Neuronal stem cell (in vitro differentiated cells): ENCODE results near the gene METTL3.

Source experiments
- DNase-seq: peaks from one replicate; pipeline ENCODE4 v3.0.0-alpha.2; 2013; ENCODE audit warnings: low spot score
- H2AFZ ChIP-seq: one replicate; pipeline ENCODE4 v1.6.1; 2013; ENCODE audit warnings: mild to moderate bottlenecking, low read length, inconsistent platforms
- H2AK5ac ChIP-seq: 2 replicates; pipeline ENCODE4 v1.6.1; 2013; ENCODE audit warnings: low read depth, mild to moderate bottlenecking, inconsistent platforms, low read length, moderate library complexity, mixed read lengths
- H2BK120ac ChIP-seq: 2 replicates; pipeline ENCODE4 v1.6.1; 2013; ENCODE audit warnings: low read depth, mild to moderate bottlenecking, inconsistent platforms, low read length, moderate library complexity, mixed read lengths
- H2BK12ac ChIP-seq: one replicate; pipeline ENCODE4 v1.6.1; 2013; ENCODE audit warnings: low read length, inconsistent platforms
- H2BK15ac ChIP-seq: 2 replicates; pipeline ENCODE4 v1.6.1; 2013; ENCODE audit warnings: mild to moderate bottlenecking, low read length, inconsistent platforms, mixed read lengths
- H2BK5ac ChIP-seq: one replicate; pipeline ENCODE4 v1.6.1; 2013; ENCODE audit warnings: inconsistent platforms, mild to moderate bottlenecking, low read length, moderate library complexity
- H3K14ac ChIP-seq: one replicate; pipeline ENCODE4 v1.6.1; 2013; ENCODE audit warnings: low read length, inconsistent platforms
- H3K18ac ChIP-seq: 2 replicates; pipeline ENCODE4 v1.6.1; 2013; ENCODE audit warnings: low read length, inconsistent platforms
- H3K23ac ChIP-seq: 2 replicates; pipeline ENCODE4 v1.6.1; 2013; ENCODE audit warnings: low read depth, mild to moderate bottlenecking, mixed read lengths, low read length, inconsistent platforms; ENCODE audit not compliant: poor library complexity
- H3K27ac ChIP-seq: replicated peaks from 3 replicates; pipeline ENCODE4 v1.5.1; 2013; ENCODE audit warnings: low read length, inconsistent platforms
- H3K27me3 ChIP-seq, 3 experiments: 2 replicates each; pipeline ENCODE4 v1.6.1; 2013; ENCODE audit warnings: low read length in 3 of 3, mild to moderate bottlenecking in 2 of 3, inconsistent platforms in 1 of 3, low read depth in 1 of 3, mixed read lengths in 1 of 3, moderate library complexity in 1 of 3; ENCODE audit not compliant: control insufficient read depth in 3 of 3, insufficient read depth in 3 of 3
- H3K36me3 ChIP-seq, 2 donors: replicated peaks in 1 of 2; 2 replicates each; pipeline ENCODE4 v1.6.1; 2013; ENCODE audit warnings: low read length in 2 of 2; ENCODE audit not compliant: control insufficient read depth in 2 of 2, insufficient read depth in 2 of 2
- H3K4ac ChIP-seq: 2 replicates; pipeline ENCODE4 v1.6.1; 2013; ENCODE audit warnings: inconsistent platforms, mild to moderate bottlenecking, low read length, moderate library complexity
- H3K4me1 ChIP-seq, 2 donors: 1 replicate in 1 of 2; 2 replicates in 1 of 2; pipeline ENCODE4 v1.6.1; 2013; ENCODE audit warnings: low read length in 2 of 2, low read depth in 1 of 2; ENCODE audit not compliant: control insufficient read depth in 2 of 2, insufficient read depth in 1 of 2
- H3K4me2 ChIP-seq: one replicate; pipeline ENCODE4 v1.6.1; 2013; ENCODE audit warnings: mild to moderate bottlenecking, low read length, inconsistent platforms; ENCODE audit not compliant: insufficient read depth, poor library complexity, severe bottlenecking
- H3K4me3 ChIP-seq, 2 donors: 2 replicates each; pipeline ENCODE4 v1.5.1; 2013; ENCODE audit warnings: low read length in 2 of 2, mild to moderate bottlenecking in 2 of 2, inconsistent platforms in 1 of 2, moderate library complexity in 1 of 2
- H3K79me1 ChIP-seq: one replicate; pipeline ENCODE4 v1.6.1; 2013; ENCODE audit warnings: low read depth, mild to moderate bottlenecking, inconsistent platforms, low read length, moderate library complexity
- H3K9ac ChIP-seq: one replicate; pipeline ENCODE4 v1.6.1; 2013; ENCODE audit warnings: mild to moderate bottlenecking, low read depth, low read length, inconsistent platforms; ENCODE audit not compliant: poor library complexity
- H3K9me3 ChIP-seq, 2 donors: replicated peaks in 1 of 2; 2 replicates each; pipeline versions ENCODE3 to v1.6.1; 2013; ENCODE audit warnings: low read length in 2 of 2, mild to moderate bottlenecking in 2 of 2, inconsistent platforms in 1 of 2, low read depth in 1 of 2, mixed read lengths in 1 of 2, moderate library complexity in 1 of 2; ENCODE audit not compliant: control insufficient read depth in 2 of 2, insufficient read depth in 1 of 2
- H4K8ac ChIP-seq: one replicate; pipeline ENCODE4 v1.6.1; 2013; ENCODE audit warnings: low read depth, mild to moderate bottlenecking, inconsistent platforms, low read length, moderate library complexity
- H4K91ac ChIP-seq: one replicate; pipeline ENCODE4 v1.6.1; 2013; ENCODE audit warnings: low read length, low read depth, mild to moderate bottlenecking, inconsistent platforms; ENCODE audit not compliant: poor library complexity
- WGBS, 2 donors: extraction: QIAGEN DNeasy Blood & Tissue Kit; methylation state at CpG; one replicate each; pipeline ENCODE4 v1.1.7; 2013; ENCODE audit warnings: missing lambda C conversion rate in 2 of 2, mixed read lengths in 1 of 2; ENCODE audit not compliant: insufficient read length in 2 of 2, insufficient replicate concordance in 1 of 2; ENCODE audit errors: extremely low coverage in 2 of 2; 5-methylcytosine and 5-hydroxymethylcytosine counted together

Gene METTL3

DNA sequence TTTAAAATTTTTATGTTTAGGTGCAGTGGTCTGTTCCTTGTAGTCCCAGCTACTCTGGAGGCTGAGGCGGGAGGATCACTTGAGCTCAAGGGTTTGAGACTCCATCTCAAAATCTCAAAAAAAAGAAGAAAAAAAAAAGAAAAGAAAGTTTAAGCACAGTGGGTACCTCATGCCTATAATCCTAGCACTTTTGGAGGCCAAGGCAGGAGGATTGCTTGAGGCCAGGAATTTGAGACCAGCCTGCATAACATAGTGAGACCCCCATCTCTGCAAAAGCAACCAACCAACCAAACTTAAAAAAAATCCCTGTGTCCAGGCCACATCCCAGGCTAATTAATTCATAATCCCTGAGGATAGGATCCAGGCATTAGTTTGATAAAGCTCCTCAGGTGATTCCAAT is 18.4 kb upstream of the METTL3 start:
- Histone ChIP-seq H2AK5ac (no peak overlapping the region), H3K9me3 (no peaks in the 10 kb centered on the region), H3K4me3 (no peak overlapping the region), H3K23ac (no peak overlapping the region), H2BK15ac (no peak overlapping the region), H3K79me1 (no peaks in the 10 kb centered on the region), H2AFZ (no peak overlapping the region), H2BK12ac (no peak overlapping the region), H3K27ac (peak overlapping the region; percentile 80), H3K27me3 (no peaks in the 10 kb centered on the region), H3K14ac (no peak overlapping the region), H2BK5ac (no peak overlapping the region), H3K18ac (no peak overlapping the region), H3K36me3 (peaks cover 8 to 56% of the 10 kb centered on the region in 2 donors), H3K4me1 (peaks cover 22 to 39% of the 10 kb centered on the region in 2 donors), H4K8ac (no peak overlapping the region), H4K91ac (no peak overlapping the region), H2BK120ac (no peak overlapping the region), H3K4ac (no peak overlapping the region), H3K9ac (no peak overlapping the region), H3K4me2 (no peak overlapping the region)
- no peak for DNase-seq
- no CpG with 5 or more reads among the region's 1 CpG for WGBS, 2 donors

DNA sequence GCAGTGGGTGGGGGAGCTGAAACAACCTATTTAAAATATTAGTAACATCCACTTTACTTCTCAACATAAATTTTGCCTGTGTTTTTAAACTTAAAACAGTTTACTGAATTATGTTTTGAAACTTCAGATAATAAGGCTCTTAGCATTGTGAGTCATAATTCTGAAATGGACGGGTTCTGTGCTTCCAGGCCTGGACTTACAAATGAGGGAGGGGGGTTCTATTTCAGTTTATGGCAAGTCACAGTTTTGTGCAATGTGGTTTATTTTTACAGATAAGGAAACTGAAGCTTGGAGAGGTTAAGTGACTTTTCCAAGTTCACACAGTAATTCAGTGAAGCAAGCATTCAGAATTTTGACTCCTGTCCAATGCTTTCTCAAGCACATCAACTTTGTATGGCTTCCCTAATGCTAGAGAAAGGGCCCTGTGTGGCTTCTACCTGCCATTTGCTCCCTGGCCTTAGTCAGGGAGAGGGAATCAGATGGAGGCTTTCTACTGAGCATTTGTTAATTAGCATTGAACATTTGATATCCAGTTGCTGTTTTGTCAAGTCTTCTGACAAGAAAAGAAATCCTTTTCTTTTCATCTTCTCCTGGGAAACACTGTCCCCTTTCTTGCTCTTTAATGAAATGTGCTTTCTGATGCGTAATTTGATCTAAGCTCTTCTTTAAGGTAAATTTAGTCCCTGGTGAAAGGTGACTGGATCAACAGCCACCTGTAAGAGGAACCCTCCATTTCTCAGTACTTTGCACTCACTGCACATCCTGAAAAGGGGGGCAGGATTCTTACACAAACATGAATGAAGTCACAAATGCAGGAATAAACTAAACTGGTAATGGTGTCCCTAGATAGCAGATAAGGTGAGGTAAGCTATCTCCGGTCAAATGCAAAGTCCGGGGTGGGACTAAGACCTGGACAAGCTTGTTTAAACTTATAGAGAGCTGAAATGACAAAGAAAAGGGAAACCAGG is 17.5 kb upstream of the METTL3 start:
- H3K27me3 ChIP-seq, result no peaks in the 10 kb centered on the region
- H3K79me1 ChIP-seq, result no peaks in the 10 kb centered on the region
- H2AK5ac ChIP-seq, result no peak overlapping the region
- WGBS, 2 donors, result no CpG with 5 or more reads among the region's 4 CpGs
- no peak overlapping the region for H4K91ac ChIP-seq
- no peak overlapping the region for H2BK5ac ChIP-seq
- no peak overlapping the region for H3K4me2 ChIP-seq
- no peak overlapping the region for H2BK12ac ChIP-seq
- H3K23ac ChIP-seq, result no peak overlapping the region
- no peak overlapping the region for H3K14ac ChIP-seq
- peak overlapping the region; percentile 80 for H3K27ac ChIP-seq
- peaks cover 17 to 64% of the 10 kb centered on the region in 2 donors for H3K36me3 ChIP-seq
- DNase-seq, result no peak
- H3K4ac ChIP-seq, result no peak overlapping the region
- H3K9ac ChIP-seq, result no peak overlapping the region
- no peak overlapping the region for H4K8ac ChIP-seq
- H2BK120ac ChIP-seq, result no peak overlapping the region
- H2BK15ac ChIP-seq, result no peak overlapping the region
- H2AFZ ChIP-seq, result no peak overlapping the region
- H3K18ac ChIP-seq, result no peak overlapping the region
- no peak overlapping the region for H3K4me3 ChIP-seq
- no peaks in the 10 kb centered on the region for H3K9me3 ChIP-seq
- H3K4me1 ChIP-seq, result peaks cover 30 to 37% of the 10 kb centered on the region in 2 donors

DNA sequence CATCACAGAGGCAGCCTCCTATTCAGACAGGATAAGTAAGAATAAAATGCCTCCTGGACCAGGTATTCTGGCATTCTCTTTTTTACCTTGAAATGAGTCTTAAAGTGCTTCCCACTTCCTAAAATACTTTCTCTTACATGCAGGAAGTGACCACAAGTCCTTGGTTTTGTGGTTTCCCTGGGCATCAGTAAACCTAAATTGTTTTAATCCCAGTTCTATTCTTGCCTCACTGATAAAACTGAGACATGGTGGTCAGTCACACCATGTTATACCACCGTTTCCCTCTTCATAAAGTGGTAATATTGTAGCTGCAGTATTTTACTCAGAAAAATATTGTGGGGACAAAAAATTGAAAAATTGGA is 16.2 kb upstream of the METTL3 start:
- Histone ChIP-seq H3K27ac (peak overlapping the region; percentile 97), H3K36me3 (peaks cover 30 to 72% of the 10 kb centered on the region in 2 donors), H3K9me3 (peaks cover 2 to 4% of the 10 kb centered on the region in 2 donors), H3K4me1 (peaks cover 29 to 43% of the 10 kb centered on the region in 2 donors), H4K8ac (no peak overlapping the region), H2AFZ (no peak overlapping the region), H2AK5ac (no peak overlapping the region), H3K4me3 (peak overlapping the region in 1 of 2 donors; percentile 88), H3K23ac (no peak overlapping the region), H2BK12ac (no peak overlapping the region), H4K91ac (no peak overlapping the region), H3K79me1 (peaks cover 6% of the 10 kb centered on the region), H3K14ac (no peak overlapping the region), H2BK5ac (no peak overlapping the region), H3K27me3 (no peaks in the 10 kb centered on the region), H2BK120ac (no peak overlapping the region), H3K4me2 (peak overlapping the region; percentile 54), H3K9ac (no peak overlapping the region), H3K4ac (no peak overlapping the region), H2BK15ac (no peak overlapping the region), H3K18ac (no peak overlapping the region)
- no CpG with 5 or more reads among the region's 1 CpG for WGBS, 2 donors
- DNase-seq, result no peak

DNA sequence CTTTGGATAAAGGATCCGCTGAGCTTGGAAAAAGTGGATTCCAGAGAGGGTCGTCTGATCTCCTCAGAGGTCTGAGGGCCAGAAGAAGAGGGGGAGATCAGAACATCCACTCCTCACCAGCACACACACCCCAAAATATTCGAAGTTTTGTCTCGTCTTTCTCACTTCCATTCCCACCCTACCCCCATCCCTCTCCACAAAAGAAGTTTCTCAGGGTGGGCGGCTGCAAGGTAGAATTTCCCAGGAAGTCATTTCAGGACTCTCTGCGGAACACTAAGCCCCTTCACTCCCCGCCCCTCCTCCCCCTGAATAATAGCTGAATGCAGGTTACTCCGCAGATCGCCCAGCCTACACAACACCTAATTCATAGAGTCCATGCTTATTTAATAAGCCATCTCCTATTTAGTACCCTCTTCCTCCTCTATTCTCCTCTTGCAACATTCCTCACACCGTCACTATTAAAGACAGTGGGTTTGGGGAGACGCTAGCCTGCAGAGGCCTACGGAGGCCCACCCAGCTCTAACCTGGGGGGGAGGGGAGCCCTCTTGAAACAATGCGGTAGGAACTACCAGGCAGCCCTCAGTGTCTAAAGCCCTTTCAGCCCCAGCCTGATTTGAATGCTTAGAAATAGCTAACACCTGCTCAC is 15.7 kb upstream of the METTL3 start:
- Histone ChIP-seq H4K8ac (no peak overlapping the region), H3K36me3 (peaks cover 35 to 72% of the 10 kb centered on the region in 2 donors), H2AK5ac (no peak overlapping the region), H3K4me1 (peaks cover 29 to 48% of the 10 kb centered on the region in 2 donors), H3K9ac (no peak overlapping the region), H3K14ac (no peak overlapping the region), H2BK12ac (no peak overlapping the region), H3K27ac (peak overlapping the region; percentile 97), H3K79me1 (peaks cover 10% of the 10 kb centered on the region), H3K23ac (no peak overlapping the region), H3K4me3 (peak overlapping the region; percentile 56 to 88), H3K4ac (no peak overlapping the region), H2BK120ac (no peak overlapping the region), H2BK5ac (peak overlapping the region; percentile 26), H3K27me3 (no peaks in the 10 kb centered on the region), H2AFZ (peak overlapping the region; percentile 71), H3K4me2 (peak overlapping the region; percentile 53), H3K9me3 (peaks cover 2 to 4% of the 10 kb centered on the region in 2 donors), H4K91ac (no peak overlapping the region), H3K18ac (peak overlapping the region; percentile 20), H2BK15ac (no peak overlapping the region)
- WGBS, 2 donors, result no CpG with 5 or more reads among the region's 13 CpGs
- peak; percentile 84 for DNase-seq
